ENCODE measurements around the gene VPS35.
"Not testable (repeated sequence)": the region's sequence is repeated elsewhere in the genome, so short reads cannot be mapped to it uniquely, and the experiment has no call there.

The VPS35 gene

GRCh38 chr16:46629331-46630219 is 59.4 kb downstream of the VPS35 start:
- Histone ChIP-seq H3K27me3 (ENCODE audit: control insufficient read depth, insufficient read depth, low read length, poor library complexity, severe bottlenecking) (no peaks in the 10 kb centered on the region), H3K27ac (ENCODE audit: insufficient read depth, low read depth, low read length, poor library complexity, severe bottlenecking) (no peak overlapping the region), H3K4me1 (ENCODE audit: control insufficient read depth, insufficient read depth, low read length) (no peaks in the 10 kb centered on the region), H3K36me3 (ENCODE audit: control insufficient read depth, insufficient read depth, low read length) (no peaks in the 10 kb centered on the region), H3K4me3 (ENCODE audit: insufficient read depth, low read depth, low read length) (no peak overlapping the region), H3K9me3 (ENCODE audit: control insufficient read depth, low read length) (no peaks in the 10 kb centered on the region)
- WGBS, 2 experiments, result 60 to 62% methylated on average over 10 of the region's 10 CpGs

GRCh38 chr16:46627746-46628145 is 61.2 kb downstream of the VPS35 start:
- Histone ChIP-seq H3K27ac (ENCODE audit: insufficient read depth, low read depth, low read length, poor library complexity, severe bottlenecking) (no peak overlapping the region), H3K4me3 (ENCODE audit: insufficient read depth, low read depth, low read length) (no peak overlapping the region), H3K4me1 (ENCODE audit: control insufficient read depth, insufficient read depth, low read length) (no peaks in the 10 kb centered on the region), H3K9me3 (ENCODE audit: control insufficient read depth, low read length) (no peaks in the 10 kb centered on the region), H3K36me3 (ENCODE audit: control insufficient read depth, insufficient read depth, low read length) (no peaks in the 10 kb centered on the region), H3K27me3 (ENCODE audit: control insufficient read depth, insufficient read depth, low read length, poor library complexity, severe bottlenecking) (no peaks in the 10 kb centered on the region)
- 95% methylated on average over 5 of the region's 5 CpGs for WGBS, 2 experiments

GRCh38 chr16:46626681-46627080 is 62.3 kb downstream of the VPS35 start:
- not testable (repeated sequence) for H3K27ac ChIP-seq (ENCODE audit: insufficient read depth, low read depth, low read length, poor library complexity, severe bottlenecking); H3K4me3 ChIP-seq (ENCODE audit: insufficient read depth, low read depth, low read length); H3K27me3 ChIP-seq (ENCODE audit: control insufficient read depth, insufficient read depth, low read length, poor library complexity, severe bottlenecking); H3K9me3 ChIP-seq (ENCODE audit: control insufficient read depth, low read length); H3K36me3 ChIP-seq (ENCODE audit: control insufficient read depth, insufficient read depth, low read length); H3K4me1 ChIP-seq (ENCODE audit: control insufficient read depth, insufficient read depth, low read length)
- 96 to 97% methylated on average over 14 to 20 of the region's 22 CpGs for WGBS, 2 experiments

GRCh38 chr16:46624862-46625261 is 64.1 kb downstream of the VPS35 start:
- not testable (repeated sequence) for H3K27me3 ChIP-seq (ENCODE audit: control insufficient read depth, insufficient read depth, low read length, poor library complexity, severe bottlenecking); H3K9me3 ChIP-seq (ENCODE audit: control insufficient read depth, low read length); H3K36me3 ChIP-seq (ENCODE audit: control insufficient read depth, insufficient read depth, low read length); H3K4me3 ChIP-seq (ENCODE audit: insufficient read depth, low read depth, low read length); H3K27ac ChIP-seq (ENCODE audit: insufficient read depth, low read depth, low read length, poor library complexity, severe bottlenecking); H3K4me1 ChIP-seq (ENCODE audit: control insufficient read depth, insufficient read depth, low read length)
- 95 to 100% methylated on average over 4 to 6 of the region's 6 CpGs for WGBS, 2 experiments

GRCh38 chr16:46623707-46624106 is 65.3 kb downstream of the VPS35 start:
- not testable (repeated sequence) for H3K4me1 ChIP-seq (ENCODE audit: control insufficient read depth, insufficient read depth, low read length); H3K27ac ChIP-seq (ENCODE audit: insufficient read depth, low read depth, low read length, poor library complexity, severe bottlenecking); H3K36me3 ChIP-seq (ENCODE audit: control insufficient read depth, insufficient read depth, low read length); H3K4me3 ChIP-seq (ENCODE audit: insufficient read depth, low read depth, low read length); H3K9me3 ChIP-seq (ENCODE audit: control insufficient read depth, low read length); H3K27me3 ChIP-seq (ENCODE audit: control insufficient read depth, insufficient read depth, low read length, poor library complexity, severe bottlenecking)
- 57 to 73% methylated on average over 3 of the region's 6 CpGs for WGBS, 2 experiments

GRCh38 chr16:46623246-46623645 is 65.7 kb downstream of the VPS35 start:
- H3K27ac ChIP-seq (ENCODE audit: insufficient read depth, low read depth, low read length, poor library complexity, severe bottlenecking); H3K27me3 ChIP-seq (ENCODE audit: control insufficient read depth, insufficient read depth, low read length, poor library complexity, severe bottlenecking); H3K4me3 ChIP-seq (ENCODE audit: insufficient read depth, low read depth, low read length); H3K9me3 ChIP-seq (ENCODE audit: control insufficient read depth, low read length); H3K36me3 ChIP-seq (ENCODE audit: control insufficient read depth, insufficient read depth, low read length); H3K4me1 ChIP-seq (ENCODE audit: control insufficient read depth, insufficient read depth, low read length): not testable (repeated sequence)
- WGBS, 2 experiments, result no CpG with 5 or more reads among the region's 8 CpGs

- H3K36me3 ChIP-seq (ENCODE audit: control insufficient read depth, insufficient read depth, low read length), result peaks cover 4% of the 10 kb centered on the region
- no peaks in the 10 kb centered on the region for H3K9me3 ChIP-seq (ENCODE audit: control insufficient read depth, low read length)
- no peak overlapping the region for H3K27ac ChIP-seq (ENCODE audit: insufficient read depth, low read depth, low read length, poor library complexity, severe bottlenecking)
- no peaks in the 10 kb centered on the region for H3K4me1 ChIP-seq (ENCODE audit: control insufficient read depth, insufficient read depth, low read length)
- no peaks in the 10 kb centered on the region for H3K27me3 ChIP-seq (ENCODE audit: control insufficient read depth, insufficient read depth, low read length, poor library complexity, severe bottlenecking)
- H3K4me3 ChIP-seq (ENCODE audit: insufficient read depth, low read depth, low read length), result no peak overlapping the region
- WGBS, 2 experiments, result 91 to 92% methylated on average over 7 of the region's 7 CpGs
Measured at GRCh38 chr16:46621934-46622676, 66.9 kb downstream of the VPS35 start.

- Histone ChIP-seq H3K4me3 (ENCODE audit: insufficient read depth, low read depth, low read length) (peak within 1 kb of the TSS; percentile 97), H3K4me1 (ENCODE audit: control insufficient read depth, insufficient read depth, low read length) (no peaks in the 10 kb centered on the region), H3K27me3 (ENCODE audit: control insufficient read depth, insufficient read depth, low read length, poor library complexity, severe bottlenecking) (no peaks in the 10 kb centered on the region), H3K9me3 (ENCODE audit: control insufficient read depth, low read length) (no peaks in the 10 kb centered on the region), H3K36me3 (ENCODE audit: control insufficient read depth, insufficient read depth, low read length) (peaks cover 10% of the 10 kb centered on the region), H3K27ac (ENCODE audit: insufficient read depth, low read depth, low read length, poor library complexity, severe bottlenecking) (no peak within 1 kb of the TSS)
- 0 to 1% methylated on average over 52 of the region's 52 CpGs for WGBS, 2 experiments
Measured at GRCh38 chr16:46621006-46621933, 67.7 kb downstream of the VPS35 start, which contains the start of gene SHCBP1. Gene SHCBP1 (minus strand): TSS chr16:46621379. CDS start chr16:46621359, 20 bp downstream.

- peak overlapping the region; percentile 97 for H3K4me3 ChIP-seq (ENCODE audit: insufficient read depth, low read depth, low read length)
- H3K27me3 ChIP-seq (ENCODE audit: control insufficient read depth, insufficient read depth, low read length, poor library complexity, severe bottlenecking), result no peaks in the 10 kb centered on the region
- no peaks in the 10 kb centered on the region for H3K9me3 ChIP-seq (ENCODE audit: control insufficient read depth, low read length)
- H3K27ac ChIP-seq (ENCODE audit: insufficient read depth, low read depth, low read length, poor library complexity, severe bottlenecking), result no peak overlapping the region
- H3K36me3 ChIP-seq (ENCODE audit: control insufficient read depth, insufficient read depth, low read length), result peaks cover 16% of the 10 kb centered on the region
- H3K4me1 ChIP-seq (ENCODE audit: control insufficient read depth, insufficient read depth, low read length), result no peaks in the 10 kb centered on the region
- WGBS, 2 experiments, result 9 to 18% methylated on average over 9 to 11 of the region's 11 CpGs
Measured at GRCh38 chr16:46620266-46621005, 68.5 kb downstream of the VPS35 start.

Data from ectodermal cell (in vitro differentiated cells).